A673 (cell line): ENCODE measurements around the gene NCAPD2. TPM values are rescaled to one million over a fixed set of nuclear protein-coding genes. Genes with fewer than 3 reads are reported as not detected.
"Not testable (repeated sequence)": the region's sequence is repeated elsewhere in the genome, so short reads cannot be mapped to it uniquely, and the experiment has no call there.

Experiments
- BruUV-seq: library from RNA; stranded (reverse); fragments of 400-500 nt; replicated peaks from 2 replicates; lab custom pipeline; 2021; lab: Mats Ljungman, UMichigan
- CTCF ChIA-PET: fragments of 300-600 bp; sonication (Branson Sonifier 250); formaldehyde crosslinking; loops from one replicate; lab custom pipeline; 2022; ENCODE audit warnings: antibody characterized with exemption; lab: Charles Lee
- POLR2A ChIA-PET: fragments of 300-600 bp; sonication (Branson Sonifier 250); formaldehyde crosslinking; loops from one replicate; lab custom pipeline; 2022; ENCODE audit warnings: antibody characterized with exemption; ENCODE audit not compliant: low non-redundant PET; lab: Charles Lee
- DNase-seq: peaks from one replicate; pipeline ENCODE4 v3.0.0-alpha.2; 2015; ENCODE audit warnings: low spot score
- H3K27ac ChIP-seq: fragments of 200-600 bp; sonication (generic); 2 replicates; pipeline ENCODE4 v1.5.1; 2016; ENCODE audit warnings: mixed run types, low read depth, mild to moderate bottlenecking, mixed read lengths, antibody characterized with exemption, low read length; ENCODE audit not compliant: poor library complexity, severe bottlenecking
- H3K27me3 ChIP-seq: fragments of 200-600 bp; sonication (generic); replicated peaks from 2 replicates; pipeline ENCODE4 v1.6.1; 2017; ENCODE audit warnings: mixed run types, low read depth, mild to moderate bottlenecking, mixed read lengths, antibody characterized with exemption, low read length; ENCODE audit not compliant: insufficient read depth, poor library complexity
- H3K36me3 ChIP-seq: fragments of 200-600 bp; sonication (generic); 2 replicates; pipeline ENCODE4 v1.6.1; 2016; ENCODE audit warnings: mixed run types, mild to moderate bottlenecking, mixed read lengths, antibody characterized with exemption, low read length; ENCODE audit not compliant: insufficient read depth, poor library complexity, severe bottlenecking
- H3K4me1 ChIP-seq: fragments of 200-600 bp; sonication (generic); 2 replicates; pipeline ENCODE4 v1.6.1; 2017; ENCODE audit warnings: mixed run types, mild to moderate bottlenecking, mixed read lengths, antibody characterized with exemption, low read length; ENCODE audit not compliant: insufficient read depth, poor library complexity, severe bottlenecking
- H3K4me3 ChIP-seq: fragments of 200-600 bp; sonication (generic); 2 replicates; pipeline ENCODE4 v1.5.1; 2016; ENCODE audit warnings: low read depth, mixed run types, mild to moderate bottlenecking, mixed read lengths, low read length; ENCODE audit not compliant: poor library complexity, severe bottlenecking
- H3K9me3 ChIP-seq: fragments of 200-600 bp; sonication (generic); 2 replicates; pipeline ENCODE4 v1.6.1; 2016; ENCODE audit warnings: mixed run types, low read depth, mild to moderate bottlenecking, mixed read lengths, antibody characterized with exemption, low read length; ENCODE audit not compliant: poor library complexity, severe bottlenecking
- CTCF ChIP-seq: fragments of 300-800, 200-600 bp; sonication (generic); conservative IDR thresholded peaks from 2 replicates; pipeline ENCODE4 v1.5.1; 2017; ENCODE audit warnings: low read depth, mild to moderate bottlenecking, antibody characterized with exemption, low read length, moderate library complexity, mixed read lengths
- EZH2 ChIP-seq: fragments of 200-600 bp; sonication (generic); IDR thresholded peaks from 2 replicates; pipeline ENCODE4 v1.6.1; 2017; ENCODE audit warnings: borderline replicate concordance, low read depth, mild to moderate bottlenecking, mixed read lengths, antibody characterized with exemption, low read length; ENCODE audit not compliant: poor library complexity, severe bottlenecking
- intact Hi-C: fragments of 100-400 bp; cut with micrococcal nuclease; formaldehyde crosslinking; loops from one replicate; pipeline ENCODE4 v1.10.0; 2022; ENCODE audit not compliant: unreplicated experiment
- total RNA-seq: library from RNA; stranded (reverse); gene quantifications from 2 replicates; pipeline ENCODE4 v1.2.3, GENCODE V29; 2021

The NCAPD2 gene
- total RNA-seq, 1 experiment from 2014 or later, result 125 TPM

- Histone ChIP-seq H3K4me1 (peaks cover 56% of the 10 kb centered on the region), H3K27ac (peak overlapping the region; percentile 23), H3K9me3 (no peaks in the 10 kb centered on the region), H3K4me3 (peak overlapping the region; percentile 84), H3K36me3 (peaks cover 52% of the 10 kb centered on the region), H3K27me3 (no peaks in the 10 kb centered on the region)
- no peak for TF ChIP-seq CTCF
- no peak for TF ChIP-seq EZH2
- ChIA-PET POLR2A (interaction anchor here (0.7 kb wide), 1 partner anchor 342 kb away, joined by 4 read pairs; no protein-coding TSS in a partner anchor), CTCF (interaction anchor here (0.5 to 1.2 kb wide), 11 partner anchors 18 to 211 kb away, joined by 3 to 6 read pairs (median 3); partner anchors contain the start of genes MRPL51, NOP2 and VAMP1)
- no TSS peak for BruUV-seq
- no peak for DNase-seq
- intact Hi-C loops, result loop anchor here (5.0 kb wide), 1 partner anchor 215 kb away; no protein-coding TSS in a partner anchor
Observed at GRCh38 chr12:6536894-6537579, 43.1 kb downstream of the NCAPD2 start.

- DNase-seq, result peak; percentile 91
- peaks cover 49% of the 10 kb centered on the region for H3K4me1 ChIP-seq
- peak overlapping the region; percentile 84 for H3K4me3 ChIP-seq
- H3K27me3 ChIP-seq, H3K9me3 ChIP-seq: not testable (repeated sequence)
- intact Hi-C loops, result loop anchor here (2.0 to 5.0 kb wide), 2 partner anchors 115 to 215 kb away; no protein-coding TSS in a partner anchor
- peak; percentile 79 for TF ChIP-seq CTCF
- peaks cover 51% of the 10 kb centered on the region for H3K36me3 ChIP-seq
- CTCF ChIA-PET, result interaction anchor here (0.5 to 1.2 kb wide), 12 partner anchors 18 to 534 kb away, joined by 3 to 6 read pairs (median 3); partner anchors contain the start of genes MRPL51, NOP2 and VAMP1
- BruUV-seq, result TSS peak; percentile 78
- peak overlapping the region; percentile 41 for H3K27ac ChIP-seq
- POLR2A ChIA-PET, result interaction anchor here (0.9 kb wide), 1 partner anchor 314 kb away, joined by 5 read pairs; no protein-coding TSS in a partner anchor
Observed at GRCh38 chr12:6537580-6538419, 43.9 kb downstream of the NCAPD2 start.
